Measurements from ENCODE around the gene ZXDC.

Gene ZXDC

DNA sequence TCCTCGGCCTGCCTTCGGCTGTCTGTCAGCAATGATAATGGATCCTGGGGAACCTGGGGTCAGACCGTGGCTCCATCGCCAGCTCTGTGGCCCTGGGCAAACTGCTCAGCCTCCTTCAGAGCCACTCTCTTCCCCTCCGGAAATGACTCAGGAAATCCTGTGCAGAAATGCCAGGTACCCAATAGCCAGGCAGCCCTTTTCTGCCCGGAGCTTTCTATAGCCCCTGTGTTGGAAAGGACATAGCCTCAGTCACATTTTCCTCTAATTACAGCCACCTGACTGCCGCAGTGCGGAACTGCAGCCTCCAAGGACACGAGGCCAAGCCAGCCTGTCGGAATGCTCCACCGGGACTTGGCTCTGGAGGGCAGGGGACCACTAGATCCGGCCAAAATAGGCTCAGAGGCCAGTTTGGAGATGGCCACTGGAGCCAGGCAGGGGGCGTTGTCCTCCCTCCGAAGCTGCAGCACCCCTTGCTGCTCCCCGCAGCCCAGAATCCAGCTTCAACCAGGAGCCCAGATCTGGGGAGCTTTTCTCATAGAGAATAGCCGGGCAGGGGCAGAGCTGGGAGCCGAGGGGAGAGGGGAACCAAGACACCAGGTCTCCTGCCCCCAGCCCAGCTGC lies 11.6 kb upstream of the ZXDC start:
- Histone ChIP-seq H3K9ac (ENCODE audit: low read length) (no peak overlapping the region), H3K9me3 (ENCODE audit: low read length) (no peaks in the 10 kb centered on the region)

DNA sequence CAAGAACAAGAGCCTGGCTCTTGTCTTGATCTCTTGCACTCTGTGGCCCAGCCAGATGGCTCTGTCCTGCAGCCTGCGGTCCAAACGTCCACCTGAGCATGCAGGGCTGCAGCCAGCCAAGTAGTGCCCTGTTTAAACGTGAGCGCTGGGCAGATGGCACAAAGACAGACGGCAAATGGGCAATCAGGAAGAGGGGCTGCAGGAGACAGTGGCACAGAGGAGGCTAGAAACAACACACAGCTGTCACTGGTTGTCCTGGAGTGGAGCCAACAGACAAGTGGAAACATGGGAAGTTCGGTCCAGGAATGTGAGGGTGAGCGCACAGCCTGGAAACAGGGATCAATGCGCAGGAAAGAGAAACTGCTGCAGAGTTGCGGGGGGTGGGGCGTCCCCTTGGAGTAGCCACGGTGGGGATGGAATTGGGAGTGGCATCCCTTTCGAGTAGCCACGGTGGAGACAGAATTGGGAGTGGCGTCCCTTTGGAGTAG lies 10.7 kb upstream of the ZXDC start:
- Histone ChIP-seq H3K4me3 (ENCODE audit: low read depth in 1 of 2, low read length in 2 of 2) (no peak overlapping the region), H3K27ac (ENCODE audit: low read depth, low read length) (no peak overlapping the region), H3K36me3 (ENCODE audit: insufficient read depth, low read length) (no peaks in the 10 kb centered on the region), H3K9ac (ENCODE audit: low read length) (no peak overlapping the region), H3K9me3 (ENCODE audit: low read length) (no peaks in the 10 kb centered on the region), H3K4me1 (ENCODE audit: insufficient read depth, low read length) (no peaks in the 10 kb centered on the region), H3K27me3 (ENCODE audit: control insufficient read depth in 1 of 2, insufficient read depth in 2 of 2, low read length in 2 of 2) (no peaks in the 10 kb centered on the region)

More for the DNA sequence above, 11.6 kb upstream of the ZXDC start:
- no peak overlapping the region for H3K4me3 ChIP-seq (ENCODE audit: low read depth in 1 of 2, low read length in 2 of 2)
- H3K27ac ChIP-seq (ENCODE audit: low read depth, low read length): no peak overlapping the region
- no peaks in the 10 kb centered on the region for H3K27me3 ChIP-seq (ENCODE audit: control insufficient read depth in 1 of 2, insufficient read depth in 2 of 2, low read length in 2 of 2)
- H3K4me1 ChIP-seq (ENCODE audit: insufficient read depth, low read length): no peaks in the 10 kb centered on the region
- no peaks in the 10 kb centered on the region for H3K36me3 ChIP-seq (ENCODE audit: insufficient read depth, low read length)

DNA sequence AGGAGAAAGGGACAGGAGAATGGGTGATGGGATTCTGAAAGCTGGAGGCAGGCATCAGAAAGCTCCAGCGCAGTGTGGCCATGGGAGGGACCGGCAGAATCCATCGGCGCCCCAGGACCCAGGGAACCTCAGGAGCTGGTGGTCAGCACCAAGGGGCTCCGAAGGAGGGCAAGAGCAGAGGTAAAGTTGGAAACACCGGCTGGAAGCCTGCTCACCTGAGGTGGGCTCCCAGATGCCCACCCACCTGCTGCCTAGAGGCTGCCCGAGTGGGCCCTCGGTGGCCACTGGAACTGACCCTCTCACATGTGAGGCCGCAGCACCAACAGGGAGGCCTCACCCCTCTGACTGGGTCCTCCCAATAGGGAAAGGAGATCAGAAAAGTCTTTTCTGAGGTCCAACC lies 10.3 kb upstream of the ZXDC start:
- peaks cover 2% of the 10 kb centered on the region for H3K4me1 ChIP-seq (ENCODE audit: insufficient read depth, low read length)
- H3K36me3 ChIP-seq (ENCODE audit: insufficient read depth, low read length): no peaks in the 10 kb centered on the region
- no peaks in the 10 kb centered on the region for H3K9me3 ChIP-seq (ENCODE audit: low read length)
- H3K27me3 ChIP-seq (ENCODE audit: control insufficient read depth in 1 of 2, insufficient read depth in 2 of 2, low read length in 2 of 2): no peaks in the 10 kb centered on the region
- no peak overlapping the region for H3K4me3 ChIP-seq (ENCODE audit: low read depth in 1 of 2, low read length in 2 of 2)
- H3K9ac ChIP-seq (ENCODE audit: low read length): no peak overlapping the region
- no peak overlapping the region for H3K27ac ChIP-seq (ENCODE audit: low read depth, low read length)

DNA sequence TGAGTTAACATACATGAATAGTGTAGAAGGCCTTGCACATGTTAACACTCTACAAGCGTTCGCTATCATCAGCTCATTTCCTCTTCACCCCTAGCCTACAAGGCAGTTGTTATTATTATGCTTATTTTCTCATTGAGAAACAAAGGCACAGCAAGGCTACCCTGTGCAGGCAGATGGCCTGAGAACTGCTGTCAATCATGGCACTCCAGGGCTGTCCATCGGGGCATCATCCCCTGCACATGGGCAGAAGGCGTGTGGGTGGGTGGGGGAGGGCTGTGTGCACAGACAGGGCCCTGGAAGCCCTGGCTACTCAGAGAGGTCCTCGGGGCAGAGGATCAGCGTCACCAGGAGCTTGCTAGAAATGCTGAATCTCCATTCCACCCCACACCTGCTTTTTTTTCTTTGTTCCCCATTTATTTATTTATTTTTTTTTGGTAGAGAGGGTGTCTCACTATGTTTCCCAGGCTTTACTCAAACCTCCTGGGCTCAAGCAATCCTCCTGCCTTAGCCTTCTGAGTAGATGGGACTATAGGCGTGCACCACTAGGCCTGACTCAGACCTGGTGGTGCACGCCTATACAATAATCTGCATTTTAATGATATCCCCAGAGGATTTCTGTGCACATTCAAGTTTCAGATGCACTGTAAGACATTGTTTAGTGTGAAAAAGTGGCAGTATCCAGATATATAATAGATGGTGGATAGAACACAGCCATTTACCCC lies 9.6 kb upstream of the ZXDC start:
- H3K4me1 ChIP-seq (ENCODE audit: insufficient read depth, low read length): peaks cover 7% of the 10 kb centered on the region
- H3K27me3 ChIP-seq (ENCODE audit: control insufficient read depth in 1 of 2, insufficient read depth in 2 of 2, low read length in 2 of 2): no peaks in the 10 kb centered on the region
- no peak overlapping the region for H3K9ac ChIP-seq (ENCODE audit: low read length)
- no peaks in the 10 kb centered on the region for H3K36me3 ChIP-seq (ENCODE audit: insufficient read depth, low read length)
- no peaks in the 10 kb centered on the region for H3K9me3 ChIP-seq (ENCODE audit: low read length)
- no peak overlapping the region for H3K4me3 ChIP-seq (ENCODE audit: low read depth in 1 of 2, low read length in 2 of 2)
- no peak overlapping the region for H3K27ac ChIP-seq (ENCODE audit: low read depth, low read length)

DNA sequence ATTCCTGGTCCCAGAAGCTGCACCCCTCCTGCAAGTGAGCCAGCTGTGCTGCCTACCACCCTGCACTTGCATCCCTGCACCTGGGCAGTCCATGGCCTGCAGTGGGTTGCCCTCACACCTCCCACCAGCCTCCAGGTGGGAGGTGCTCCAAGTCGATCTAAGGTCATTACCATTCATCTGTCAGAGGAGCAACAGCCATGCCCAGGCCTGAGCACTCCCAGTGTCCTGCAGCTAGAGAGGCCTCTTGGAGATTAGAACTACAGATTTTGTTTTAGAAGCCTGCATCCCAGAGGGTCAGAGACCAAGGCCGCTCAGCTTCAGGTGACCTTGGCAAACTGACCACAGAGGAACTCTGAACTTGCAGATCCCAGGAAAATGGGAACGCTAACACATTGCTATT lies 9.0 kb upstream of the ZXDC start:
- Histone ChIP-seq H3K36me3 (ENCODE audit: insufficient read depth, low read length) (no peaks in the 10 kb centered on the region), H3K4me1 (ENCODE audit: insufficient read depth, low read length) (peaks cover 7% of the 10 kb centered on the region), H3K9ac (ENCODE audit: low read length) (no peak overlapping the region), H3K9me3 (ENCODE audit: low read length) (no peaks in the 10 kb centered on the region), H3K27ac (ENCODE audit: low read depth, low read length) (no peak overlapping the region), H3K27me3 (ENCODE audit: control insufficient read depth in 1 of 2, insufficient read depth in 2 of 2, low read length in 2 of 2) (no peaks in the 10 kb centered on the region), H3K4me3 (ENCODE audit: low read depth in 1 of 2, low read length in 2 of 2) (no peak overlapping the region)

DNA sequence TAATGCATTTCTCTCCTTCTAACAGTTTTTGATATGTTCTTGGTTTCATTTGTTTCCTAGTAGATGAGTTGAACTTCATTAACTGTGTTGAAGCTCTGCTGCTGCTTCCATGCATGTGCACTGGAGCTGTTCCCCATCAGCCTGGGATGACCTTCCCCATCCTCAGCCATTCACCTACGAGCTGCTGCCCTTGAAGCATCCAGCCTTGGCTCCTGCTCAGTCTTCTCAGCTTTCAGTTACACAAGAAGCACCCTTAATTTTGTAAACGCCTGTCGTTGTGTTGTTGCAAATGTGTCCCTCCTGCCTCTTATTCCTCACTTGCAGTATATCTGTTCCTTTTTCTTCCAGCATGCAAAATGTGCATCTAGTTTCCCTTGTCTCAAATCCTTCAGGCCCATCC lies 8.5 kb upstream of the ZXDC start:
- Histone ChIP-seq H3K27ac (ENCODE audit: low read depth, low read length) (no peak overlapping the region), H3K4me1 (ENCODE audit: insufficient read depth, low read length) (peaks cover 7% of the 10 kb centered on the region), H3K9ac (ENCODE audit: low read length) (no peak overlapping the region), H3K4me3 (ENCODE audit: low read depth in 1 of 2, low read length in 2 of 2) (no peak overlapping the region), H3K27me3 (ENCODE audit: control insufficient read depth in 1 of 2, insufficient read depth in 2 of 2, low read length in 2 of 2) (no peaks in the 10 kb centered on the region), H3K36me3 (ENCODE audit: insufficient read depth, low read length) (no peaks in the 10 kb centered on the region), H3K9me3 (ENCODE audit: low read length) (no peaks in the 10 kb centered on the region)

DNA sequence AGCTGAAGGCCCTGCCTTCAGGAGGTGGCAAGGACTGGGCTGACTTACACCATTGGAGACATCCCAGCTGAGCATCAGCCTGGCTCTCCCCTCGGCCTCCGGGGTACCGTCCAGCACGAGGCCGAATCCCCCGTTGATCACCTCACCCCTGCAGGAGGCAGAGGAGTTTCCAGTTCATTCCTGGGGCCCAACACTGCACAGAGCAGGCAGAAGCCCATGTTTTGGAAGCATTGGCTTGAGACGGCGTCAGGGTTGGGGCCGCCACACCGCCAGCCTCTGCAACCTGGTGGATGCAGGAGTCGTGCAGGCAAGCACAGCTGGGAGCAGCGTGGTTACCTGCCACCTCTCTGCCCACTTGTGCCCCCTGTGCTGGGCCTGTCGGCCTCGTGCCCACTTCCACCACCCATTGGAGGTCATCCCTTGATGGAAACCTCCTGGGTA lies 7.7 kb upstream of the ZXDC start:
- Histone ChIP-seq H3K27me3 (ENCODE audit: control insufficient read depth in 1 of 2, insufficient read depth in 2 of 2, low read length in 2 of 2) (no peaks in the 10 kb centered on the region), H3K4me1 (ENCODE audit: insufficient read depth, low read length) (peaks cover 7% of the 10 kb centered on the region), H3K9ac (ENCODE audit: low read length) (no peak overlapping the region), H3K4me3 (ENCODE audit: low read depth in 1 of 2, low read length in 2 of 2) (no peak overlapping the region), H3K36me3 (ENCODE audit: insufficient read depth, low read length) (no peaks in the 10 kb centered on the region), H3K9me3 (ENCODE audit: low read length) (no peaks in the 10 kb centered on the region), H3K27ac (ENCODE audit: low read depth, low read length) (no peak overlapping the region)

DNA sequence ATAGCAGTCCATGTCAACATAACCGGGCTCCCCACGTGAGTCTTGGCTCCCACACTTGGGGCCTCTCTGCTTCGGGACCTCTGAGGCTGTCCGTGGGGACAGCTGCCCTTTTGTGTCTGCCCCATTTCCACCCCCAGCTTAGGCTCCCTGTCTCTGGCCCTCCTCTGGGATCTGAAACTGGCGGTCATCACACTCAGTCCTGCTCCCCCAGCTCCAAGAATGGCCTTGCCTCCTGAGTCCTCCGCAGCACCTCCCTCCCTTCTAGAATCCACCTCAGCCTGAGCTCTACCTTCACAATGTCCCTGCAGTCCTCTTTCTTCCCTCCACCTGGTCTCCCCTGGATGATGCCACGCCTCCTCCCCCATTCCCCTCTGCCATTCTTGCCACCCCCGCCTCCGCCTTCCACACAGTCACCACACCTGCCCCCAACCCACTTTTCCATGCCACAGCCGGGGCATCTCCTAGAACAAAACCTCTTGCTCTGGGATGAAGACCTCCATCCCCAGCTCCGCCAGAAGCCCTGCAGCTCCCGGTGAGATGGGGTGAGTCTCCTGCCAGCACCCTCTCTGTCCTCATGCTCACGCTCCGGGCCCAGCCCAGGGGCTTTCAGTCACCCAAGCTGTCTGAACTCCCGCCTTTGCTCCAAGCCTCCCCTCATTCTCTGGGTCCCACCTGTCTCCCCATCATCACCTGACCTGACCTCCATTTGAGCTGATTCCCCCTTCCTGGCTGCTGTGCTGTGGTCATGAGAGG lies 7.0 kb upstream of the ZXDC start:
- H3K36me3 ChIP-seq (ENCODE audit: insufficient read depth, low read length): no peaks in the 10 kb centered on the region
- peaks cover 7% of the 10 kb centered on the region for H3K4me1 ChIP-seq (ENCODE audit: insufficient read depth, low read length)
- H3K9me3 ChIP-seq (ENCODE audit: low read length): no peaks in the 10 kb centered on the region
- no peak overlapping the region for H3K4me3 ChIP-seq (ENCODE audit: low read depth in 1 of 2, low read length in 2 of 2)
- H3K27me3 ChIP-seq (ENCODE audit: control insufficient read depth in 1 of 2, insufficient read depth in 2 of 2, low read length in 2 of 2): no peaks in the 10 kb centered on the region
- no peak overlapping the region for H3K27ac ChIP-seq (ENCODE audit: low read depth, low read length)
- H3K9ac ChIP-seq (ENCODE audit: low read length): no peak overlapping the region

DNA sequence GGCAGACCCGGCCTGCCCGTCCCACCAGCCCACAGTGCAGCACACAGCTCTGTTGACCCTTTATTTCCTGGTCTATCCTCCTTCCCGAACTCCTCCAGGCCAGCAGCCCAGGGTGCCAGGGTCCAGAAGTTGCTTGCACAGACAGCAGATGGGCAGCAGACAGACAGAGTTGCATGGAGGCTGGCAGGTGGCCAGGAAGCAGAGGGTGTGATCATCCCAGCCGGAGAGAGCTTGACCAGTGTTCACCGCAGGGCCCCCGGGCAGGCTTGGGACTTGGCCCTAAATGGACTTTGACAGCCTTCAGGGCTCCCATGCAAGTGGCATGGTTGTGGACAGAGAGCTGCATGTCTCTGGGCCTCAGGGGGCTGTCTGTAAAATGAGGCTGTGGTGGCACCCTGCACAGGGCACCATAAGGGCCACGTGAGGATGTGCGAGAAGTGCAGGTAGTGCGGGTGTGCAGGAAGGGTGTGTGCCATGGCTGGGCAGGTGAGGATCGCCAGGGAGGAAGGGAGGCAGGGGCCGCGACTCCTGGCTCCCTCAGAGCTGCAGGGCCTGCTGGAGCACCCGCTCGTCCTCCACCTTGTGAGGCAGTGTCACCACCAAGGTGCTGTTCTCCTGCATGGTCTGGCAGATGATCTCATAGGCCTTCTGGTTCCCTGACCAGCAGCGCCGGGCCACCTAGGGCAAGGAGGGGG lies 6.3 kb upstream of the ZXDC start:
- no peaks in the 10 kb centered on the region for H3K36me3 ChIP-seq (ENCODE audit: insufficient read depth, low read length)
- H3K4me1 ChIP-seq (ENCODE audit: insufficient read depth, low read length): peaks cover 7% of the 10 kb centered on the region
- no peaks in the 10 kb centered on the region for H3K27me3 ChIP-seq (ENCODE audit: control insufficient read depth in 1 of 2, insufficient read depth in 2 of 2, low read length in 2 of 2)
- H3K27ac ChIP-seq (ENCODE audit: low read depth, low read length): no peak overlapping the region
- no peaks in the 10 kb centered on the region for H3K9me3 ChIP-seq (ENCODE audit: low read length)
- H3K9ac ChIP-seq (ENCODE audit: low read length): no peak overlapping the region
- no peak overlapping the region for H3K4me3 ChIP-seq (ENCODE audit: low read depth in 1 of 2, low read length in 2 of 2)

DNA sequence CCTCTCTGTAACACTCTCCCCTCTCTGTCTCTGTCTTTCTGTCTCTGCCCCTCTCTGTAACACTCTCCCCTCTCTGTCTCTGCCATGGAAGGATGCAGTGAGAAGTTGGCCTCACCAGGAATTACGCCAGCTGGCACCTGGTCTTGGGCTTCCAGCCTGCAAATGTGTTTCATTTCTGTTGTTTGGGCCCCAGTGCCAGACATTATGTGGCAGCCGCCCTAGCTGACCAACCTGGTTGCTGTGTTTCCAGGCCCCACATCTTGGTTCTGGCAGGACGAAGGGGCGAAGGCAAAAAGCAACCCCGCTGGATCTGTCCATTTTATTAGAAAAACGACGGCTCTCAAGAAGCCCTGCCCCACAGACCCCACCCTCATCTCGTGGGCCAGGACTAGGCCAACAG lies 5.2 kb upstream of the ZXDC start:
- no peak overlapping the region for H3K27ac ChIP-seq (ENCODE audit: low read depth, low read length)
- no peaks in the 10 kb centered on the region for H3K36me3 ChIP-seq (ENCODE audit: insufficient read depth, low read length)
- H3K4me1 ChIP-seq (ENCODE audit: insufficient read depth, low read length): peaks cover 7% of the 10 kb centered on the region
- no peak overlapping the region for H3K4me3 ChIP-seq (ENCODE audit: low read depth in 1 of 2, low read length in 2 of 2)
- no peaks in the 10 kb centered on the region for H3K9me3 ChIP-seq (ENCODE audit: low read length)
- no peak overlapping the region for H3K9ac ChIP-seq (ENCODE audit: low read length)
- H3K27me3 ChIP-seq (ENCODE audit: control insufficient read depth in 1 of 2, insufficient read depth in 2 of 2, low read length in 2 of 2): no peaks in the 10 kb centered on the region

DNA sequence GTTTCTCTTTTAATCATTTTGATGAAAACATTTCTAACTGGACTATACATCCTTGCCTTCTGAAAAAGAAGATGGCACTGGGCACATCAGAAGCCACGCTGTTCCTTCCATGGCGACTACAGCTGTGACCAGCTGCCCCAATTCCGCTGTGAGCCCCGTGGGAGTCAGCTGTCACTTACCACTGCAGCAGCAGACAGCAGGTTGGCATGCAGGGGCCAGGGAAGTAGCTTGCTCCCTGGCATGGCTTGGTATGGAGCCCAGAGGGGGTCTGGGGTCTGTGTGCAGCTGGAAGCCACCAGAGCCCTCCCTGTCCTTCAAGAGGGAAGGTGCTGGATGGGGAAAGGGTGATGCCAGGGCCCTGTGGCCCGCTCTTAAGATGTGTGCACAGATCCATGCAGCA lies 4.5 kb upstream of the ZXDC start:
- Histone ChIP-seq H3K27ac (ENCODE audit: low read depth, low read length) (no peak overlapping the region), H3K9ac (ENCODE audit: low read length) (no peak overlapping the region), H3K4me3 (ENCODE audit: low read depth in 1 of 2, low read length in 2 of 2) (no peak overlapping the region), H3K27me3 (ENCODE audit: control insufficient read depth in 1 of 2, insufficient read depth in 2 of 2, low read length in 2 of 2) (no peaks in the 10 kb centered on the region), H3K36me3 (ENCODE audit: insufficient read depth, low read length) (no peaks in the 10 kb centered on the region), H3K4me1 (ENCODE audit: insufficient read depth, low read length) (peaks cover 7% of the 10 kb centered on the region), H3K9me3 (ENCODE audit: low read length) (no peaks in the 10 kb centered on the region)
